GM21381 (cell line): Measurements from ENCODE around the gene MLPH.

Source experiments
- ATAC-seq: cut with Tn5 transposase; IDR thresholded peaks from one replicate; pipeline ENCODE4 v1.9.1; 2021; ENCODE audit warnings: mild to moderate bottlenecking, moderate library complexity; ENCODE audit not compliant: unreplicated experiment

Gene MLPH

GRCh38 chr2:237539681-237540080 lies 52.6 kb downstream of the MLPH start:
- no peak for ATAC-seq

- no peak for ATAC-seq
These were observed 53.2 kb downstream of the MLPH start for GRCh38 chr2:237540223-237540775.

- ATAC-seq, result no peak
These were observed 53.8 kb downstream of the MLPH start for GRCh38 chr2:237540823-237541222.

- no peak for ATAC-seq
These were observed 54.2 kb downstream of the MLPH start for GRCh38 chr2:237541243-237541642.

- ATAC-seq, result no peak
These were observed 55.1 kb downstream of the MLPH start for GRCh38 chr2:237542001-237542704.

- no peak for ATAC-seq
These were observed 59.2 kb downstream of the MLPH start for GRCh38 chr2:237546040-237546875.

GRCh38 chr2:237546876-237547395 lies 59.9 kb downstream of the MLPH start:
- no peak for ATAC-seq

- ATAC-seq, result no peak
These were observed 60.9 kb downstream of the MLPH start for GRCh38 chr2:237547841-237548416.

GRCh38 chr2:237549216-237549615 lies 62.2 kb downstream of the MLPH start:
- no peak for ATAC-seq

GRCh38 chr2:237549643-237550415 lies 62.8 kb downstream of the MLPH start:
- no peak for ATAC-seq

- ATAC-seq, result no peak
These were observed 64.1 kb downstream of the MLPH start for GRCh38 chr2:237551071-237551574.

- ATAC-seq, result no peak
These were observed 65.9 kb downstream of the MLPH start for GRCh38 chr2:237552908-237553307.

GRCh38 chr2:237553948-237554347 lies 66.9 kb downstream of the MLPH start:
- no peak for ATAC-seq

- no peak for ATAC-seq
These were observed 68.5 kb downstream of the MLPH start for GRCh38 chr2:237555560-237555959.

GRCh38 chr2:237556773-237557632 lies 70.0 kb downstream of the MLPH start:
- ATAC-seq, result peak; percentile 90

- no peak for ATAC-seq
These were observed 70.6 kb downstream of the MLPH start for GRCh38 chr2:237557633-237558015.

- no peak for ATAC-seq
These were observed 72.0 kb downstream of the MLPH start for GRCh38 chr2:237558961-237559641.

- no peak for ATAC-seq
These were observed 74.2 kb downstream of the MLPH start for GRCh38 chr2:237561221-237561620.

- no peak for ATAC-seq
These were observed 76.8 kb downstream of the MLPH start for GRCh38 chr2:237563816-237564215.
